ENCODE results near the gene PPP1R9A.

Gene PPP1R9A

DNA sequence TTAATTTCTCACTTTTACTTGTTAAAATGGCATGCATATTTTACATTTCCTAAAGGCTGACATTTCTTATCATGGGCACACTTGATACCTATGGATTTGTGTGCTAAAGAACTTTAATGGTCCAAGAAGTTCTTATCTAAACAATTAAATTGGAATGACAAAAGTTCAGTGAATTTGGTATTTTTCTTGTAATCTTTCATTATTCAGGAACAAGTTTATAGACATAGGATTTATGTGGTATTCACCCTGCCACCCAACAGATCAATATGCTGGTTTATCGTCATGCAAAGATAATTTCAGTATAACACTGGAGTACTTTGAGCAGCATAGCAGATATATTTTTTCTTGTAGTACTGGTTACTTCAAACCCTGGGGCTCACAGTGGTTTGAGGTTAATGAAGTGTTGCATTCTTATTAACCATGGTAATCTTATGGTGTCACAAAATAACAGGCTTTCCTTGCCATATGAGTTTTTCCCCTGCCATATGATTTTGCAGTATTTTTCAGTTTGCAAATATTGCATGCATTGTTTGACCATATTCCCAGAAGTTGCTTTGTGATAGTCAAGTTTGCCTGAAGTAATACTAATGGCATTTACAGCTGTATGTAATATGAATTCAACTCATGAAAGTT is 148.8 kb downstream of the PPP1R9A start:
- no peaks in the 10 kb centered on the region for H3K4me1 Mint-ChIP-seq (ENCODE audit: low read depth)
- H3K9me3 Mint-ChIP-seq: no peaks in the 10 kb centered on the region
- H3K4me3 Mint-ChIP-seq: no peak overlapping the region
- no peaks in the 10 kb centered on the region for H3K27me3 Mint-ChIP-seq
- H3K27ac Mint-ChIP-seq: no peak overlapping the region
- DNase-seq: no peak
- no peaks in the 10 kb centered on the region for H3K36me3 Mint-ChIP-seq (ENCODE audit: low read depth)

- H3K27me3 Mint-ChIP-seq: no peaks in the 10 kb centered on the region
- no peaks in the 10 kb centered on the region for H3K36me3 Mint-ChIP-seq (ENCODE audit: low read depth)
These were observed 149.5 kb downstream of the PPP1R9A start for GRCh38 chr7:95056901-95057300.

GRCh38 chr7:95059842-95060313 is 152.5 kb downstream of the PPP1R9A start:
- no peak overlapping the region for H3K27ac Mint-ChIP-seq
- H3K27me3 Mint-ChIP-seq: no peaks in the 10 kb centered on the region
- no peaks in the 10 kb centered on the region for H3K9me3 Mint-ChIP-seq
- H3K4me3 Mint-ChIP-seq: no peak overlapping the region
- H3K36me3 Mint-ChIP-seq (ENCODE audit: low read depth): no peaks in the 10 kb centered on the region
- H3K4me1 Mint-ChIP-seq (ENCODE audit: low read depth): no peaks in the 10 kb centered on the region
- DNase-seq: no peak

More at GRCh38 chr7:95056901-95057300, 149.5 kb downstream of the PPP1R9A start:
- DNase-seq: no peak
- no peak overlapping the region for H3K4me3 Mint-ChIP-seq
- no peaks in the 10 kb centered on the region for H3K9me3 Mint-ChIP-seq
- no peaks in the 10 kb centered on the region for H3K4me1 Mint-ChIP-seq (ENCODE audit: low read depth)
- H3K27ac Mint-ChIP-seq: no peak overlapping the region

GRCh38 chr7:95062901-95063300 is 155.5 kb downstream of the PPP1R9A start:
- Mint-ChIP-seq H3K36me3 (ENCODE audit: low read depth) (no peaks in the 10 kb centered on the region), H3K27me3 (no peaks in the 10 kb centered on the region), H3K9me3 (no peaks in the 10 kb centered on the region), H3K4me1 (ENCODE audit: low read depth) (no peaks in the 10 kb centered on the region), H3K27ac (no peak overlapping the region), H3K4me3 (no peak overlapping the region)
- no peak for DNase-seq

DNA sequence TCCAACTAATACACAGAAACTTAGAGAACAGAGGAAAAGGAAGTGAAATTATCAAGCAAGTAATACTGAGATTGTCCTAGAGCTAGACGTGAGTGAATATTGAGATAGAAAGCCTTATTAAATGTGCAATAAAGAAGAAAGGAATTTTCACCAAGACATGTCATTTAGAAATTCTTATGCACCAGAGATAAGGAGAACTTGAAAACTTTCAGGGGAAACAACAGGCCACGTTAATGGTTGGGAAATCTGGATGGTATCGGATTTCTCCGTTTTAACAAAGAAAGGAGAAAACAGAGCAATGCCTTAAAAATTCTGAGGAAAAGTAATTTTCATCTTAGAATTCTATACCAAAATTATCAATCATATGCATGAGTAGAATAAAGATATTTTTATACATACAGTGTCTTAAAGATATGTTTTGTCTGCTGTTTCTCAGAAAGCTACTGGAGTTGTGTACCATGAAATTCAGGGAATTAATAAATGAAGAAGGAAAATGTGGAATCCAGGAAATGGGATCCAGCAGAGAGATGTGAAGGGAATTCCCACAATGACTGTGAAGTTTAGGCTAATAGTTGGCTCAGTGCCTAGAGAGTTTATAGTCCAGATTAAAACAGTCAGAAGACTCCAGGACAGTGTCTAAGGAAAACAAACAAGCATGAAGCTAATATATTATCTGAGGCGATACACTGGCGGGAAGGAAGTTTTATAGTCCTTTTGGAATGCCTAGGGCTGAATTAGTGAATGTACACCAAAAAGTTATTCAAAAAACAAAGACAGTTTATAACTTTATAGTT is 159.5 kb downstream of the PPP1R9A start:
- DNase-seq: no peak
- H3K27ac Mint-ChIP-seq: no peak overlapping the region
- no peaks in the 10 kb centered on the region for H3K36me3 Mint-ChIP-seq (ENCODE audit: low read depth)
- H3K4me3 Mint-ChIP-seq: no peak overlapping the region
- no peaks in the 10 kb centered on the region for H3K9me3 Mint-ChIP-seq
- H3K4me1 Mint-ChIP-seq (ENCODE audit: low read depth): no peaks in the 10 kb centered on the region
- no peaks in the 10 kb centered on the region for H3K27me3 Mint-ChIP-seq

DNA sequence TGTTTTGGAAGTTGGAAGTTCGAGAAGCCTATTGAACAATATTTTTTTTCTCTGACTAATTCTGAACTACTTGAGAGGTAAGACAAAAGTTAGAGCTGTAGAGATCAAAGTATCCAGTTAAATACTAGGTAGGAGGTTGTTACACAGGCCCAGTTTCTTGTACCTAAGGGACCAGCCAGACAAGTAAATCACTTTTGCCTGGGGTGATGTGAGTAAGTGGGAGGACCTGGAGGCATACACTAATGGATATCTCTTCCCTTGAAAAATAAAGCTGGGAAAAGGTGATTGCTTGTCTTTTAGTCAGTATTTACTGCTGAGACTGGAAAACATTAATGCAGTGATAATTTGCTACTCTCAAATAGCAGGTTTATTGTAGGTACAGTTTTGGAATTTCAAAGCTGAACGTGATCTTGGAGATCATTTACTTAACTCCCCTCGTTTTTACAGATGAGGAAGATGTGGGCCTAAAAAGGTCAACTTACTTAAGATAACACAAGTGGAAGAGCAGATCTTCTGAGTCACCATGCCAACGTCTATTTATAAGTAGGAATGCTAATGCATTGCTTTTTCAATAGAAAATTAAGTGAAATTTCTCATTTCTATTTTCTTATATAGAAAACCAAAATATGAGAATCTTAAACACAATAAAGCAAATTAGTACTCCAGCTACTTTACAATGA is 181.3 kb downstream of the PPP1R9A start:
- no peaks in the 10 kb centered on the region for H3K4me1 Mint-ChIP-seq (ENCODE audit: low read depth)
- no peaks in the 10 kb centered on the region for H3K9me3 Mint-ChIP-seq
- H3K4me3 Mint-ChIP-seq: no peak overlapping the region
- H3K36me3 Mint-ChIP-seq (ENCODE audit: low read depth): no peaks in the 10 kb centered on the region
- DNase-seq: no peak
- no peaks in the 10 kb centered on the region for H3K27me3 Mint-ChIP-seq
- H3K27ac Mint-ChIP-seq: no peak overlapping the region

DNA sequence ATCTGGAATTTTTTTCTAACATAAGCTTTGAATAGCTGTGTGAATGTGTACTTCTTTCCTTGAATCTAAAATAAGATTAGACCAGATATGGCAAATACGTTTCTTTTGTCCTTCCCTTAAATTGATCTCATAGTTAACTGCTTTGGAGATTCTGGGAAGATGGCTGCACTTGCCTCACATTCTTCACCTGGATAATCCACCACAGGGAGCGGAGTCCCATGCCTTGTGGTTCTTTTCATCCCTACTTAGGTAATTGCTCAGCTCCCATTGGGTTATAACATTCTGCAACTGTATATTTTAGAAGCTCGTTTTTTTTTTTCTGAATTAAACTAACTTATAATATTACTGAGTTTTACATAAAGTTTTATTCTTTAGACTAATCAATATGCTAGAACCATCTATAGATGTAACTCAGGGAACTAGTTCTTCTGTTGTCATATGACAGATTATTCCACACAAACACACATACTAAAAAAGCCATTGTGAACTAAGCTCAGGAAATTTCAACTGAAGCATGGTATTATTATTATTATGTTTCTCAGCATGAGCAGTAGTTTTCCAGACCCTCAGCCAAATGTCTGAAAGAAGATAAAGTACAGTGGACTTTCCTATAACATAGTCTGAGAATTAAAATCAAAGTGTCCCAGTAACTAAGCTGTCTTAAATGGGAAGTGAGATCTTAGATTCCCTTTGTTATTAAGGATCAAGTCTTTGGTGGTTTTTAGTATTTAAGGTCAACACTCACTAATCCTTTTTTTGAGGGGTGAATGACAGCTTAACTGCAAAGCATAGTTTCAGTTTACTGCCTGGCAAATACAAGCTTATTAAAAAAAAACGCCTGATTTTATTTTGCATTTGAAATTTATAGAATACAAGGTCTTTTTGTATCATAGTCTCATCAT is 182.3 kb downstream of the PPP1R9A start:
- Mint-ChIP-seq H3K36me3 (ENCODE audit: low read depth) (no peaks in the 10 kb centered on the region), H3K27me3 (no peaks in the 10 kb centered on the region), H3K27ac (no peak overlapping the region), H3K4me3 (no peak overlapping the region), H3K4me1 (ENCODE audit: low read depth) (no peaks in the 10 kb centered on the region), H3K9me3 (no peaks in the 10 kb centered on the region)
- no peak for DNase-seq

GRCh38 chr7:95092324-95092723 is 184.9 kb downstream of the PPP1R9A start:
- H3K27ac Mint-ChIP-seq: no peak overlapping the region
- H3K27me3 Mint-ChIP-seq: no peaks in the 10 kb centered on the region
- no peaks in the 10 kb centered on the region for H3K4me1 Mint-ChIP-seq (ENCODE audit: low read depth)
- no peaks in the 10 kb centered on the region for H3K36me3 Mint-ChIP-seq (ENCODE audit: low read depth)
- no peak for DNase-seq
- no peaks in the 10 kb centered on the region for H3K9me3 Mint-ChIP-seq
- H3K4me3 Mint-ChIP-seq: no peak overlapping the region

- Mint-ChIP-seq H3K36me3 (ENCODE audit: low read depth) (no peaks in the 10 kb centered on the region), H3K27me3 (peaks cover 1% of the 10 kb centered on the region), H3K27ac (no peak overlapping the region), H3K9me3 (no peaks in the 10 kb centered on the region), H3K4me1 (ENCODE audit: low read depth) (no peaks in the 10 kb centered on the region), H3K4me3 (no peak overlapping the region)
- no peak for DNase-seq
These were observed 188.0 kb downstream of the PPP1R9A start for GRCh38 chr7:95095259-95095965.

DNA sequence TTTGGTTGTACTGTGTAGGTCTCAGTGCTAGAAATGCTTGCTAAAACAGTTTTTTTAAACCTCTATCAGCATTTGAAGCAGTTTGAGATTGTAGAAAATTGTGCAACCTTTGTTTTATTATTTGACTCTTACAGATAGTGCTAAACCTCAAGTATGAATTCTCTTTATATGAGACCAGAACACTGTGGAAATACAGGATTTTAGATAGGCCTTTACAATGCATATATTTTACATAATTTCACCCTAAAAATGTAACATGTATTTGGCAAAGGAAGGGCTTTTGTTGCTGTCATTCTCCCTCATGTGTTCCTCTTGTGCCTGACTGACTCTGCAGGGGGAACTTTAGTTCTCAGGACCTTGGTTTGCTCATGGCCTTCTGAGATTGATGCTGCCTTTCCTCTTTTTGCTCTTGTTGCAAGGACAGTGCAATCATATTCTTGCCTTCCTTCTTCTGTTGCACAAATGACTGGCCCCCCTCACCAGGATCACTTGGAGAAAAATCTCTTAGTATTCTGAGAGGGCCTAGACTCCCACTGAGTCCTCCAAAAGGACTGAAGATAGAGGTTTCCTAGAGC is 188.7 kb downstream of the PPP1R9A start:
- no peaks in the 10 kb centered on the region for H3K9me3 Mint-ChIP-seq
- no peak overlapping the region for H3K27ac Mint-ChIP-seq
- no peaks in the 10 kb centered on the region for H3K4me1 Mint-ChIP-seq (ENCODE audit: low read depth)

DNA sequence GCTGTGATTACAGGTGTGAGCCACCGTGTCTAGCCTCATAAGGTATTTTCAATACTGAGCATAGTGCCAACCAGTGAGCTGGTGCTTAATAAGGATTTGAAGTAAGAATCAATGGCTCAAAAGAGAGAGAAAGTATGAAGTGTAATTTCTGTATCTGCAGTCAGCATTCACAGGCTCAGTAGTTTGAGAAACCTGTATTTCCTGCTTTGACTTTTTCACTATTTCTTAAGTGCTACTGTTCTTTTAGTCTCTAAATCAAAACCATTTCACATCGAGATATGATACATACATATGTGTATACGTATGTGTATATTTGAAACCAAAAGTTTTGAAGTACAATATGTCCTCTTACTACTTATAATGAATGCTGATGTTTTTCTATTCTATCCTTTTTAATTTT is 189.9 kb downstream of the PPP1R9A start:
- Mint-ChIP-seq H3K36me3 (ENCODE audit: low read depth) (no peaks in the 10 kb centered on the region), H3K27me3 (peaks cover 3% of the 10 kb centered on the region), H3K4me1 (ENCODE audit: low read depth) (no peaks in the 10 kb centered on the region), H3K9me3 (no peaks in the 10 kb centered on the region), H3K27ac (no peak overlapping the region), H3K4me3 (no peak overlapping the region)
- no peak for DNase-seq

More for the DNA sequence above, 188.7 kb downstream of the PPP1R9A start:
- peaks cover 3% of the 10 kb centered on the region for H3K27me3 Mint-ChIP-seq
- no peak overlapping the region for H3K4me3 Mint-ChIP-seq
- no peaks in the 10 kb centered on the region for H3K36me3 Mint-ChIP-seq (ENCODE audit: low read depth)
- DNase-seq: no peak

- no peak overlapping the region for H3K27ac Mint-ChIP-seq
- H3K4me1 Mint-ChIP-seq (ENCODE audit: low read depth): no peaks in the 10 kb centered on the region
- H3K36me3 Mint-ChIP-seq (ENCODE audit: low read depth): no peaks in the 10 kb centered on the region
- H3K27me3 Mint-ChIP-seq: peaks cover 3% of the 10 kb centered on the region
- no peak for DNase-seq
- no peaks in the 10 kb centered on the region for H3K9me3 Mint-ChIP-seq
- H3K4me3 Mint-ChIP-seq: no peak overlapping the region
These were observed 190.5 kb downstream of the PPP1R9A start for GRCh38 chr7:95097851-95098250.

GRCh38 chr7:95099106-95099505 is 191.7 kb downstream of the PPP1R9A start:
- no peaks in the 10 kb centered on the region for H3K9me3 Mint-ChIP-seq
- H3K4me3 Mint-ChIP-seq: no peak overlapping the region
- no peaks in the 10 kb centered on the region for H3K4me1 Mint-ChIP-seq (ENCODE audit: low read depth)
- no peak for DNase-seq
- H3K27ac Mint-ChIP-seq: no peak overlapping the region
- no peaks in the 10 kb centered on the region for H3K36me3 Mint-ChIP-seq (ENCODE audit: low read depth)
- peaks cover 3% of the 10 kb centered on the region for H3K27me3 Mint-ChIP-seq

Data from activated T-cell treated with anti-CD3 and anti-CD28 coated beads, Interleukin-2, amount 50 U/mL, for 24 hours (primary cell).